CD8-positive, alpha-beta memory T cell (primary cell): ENCODE data around the gene DOLK. TPM values are rescaled to one million over a fixed set of nuclear protein-coding genes. Genes with fewer than 3 reads are reported as not detected.

ENCODE experiments used
- CTCF ChIA-PET: fragments of 350-600 bp; sonication (Branson Sonifier 250); formaldehyde crosslinking; loops from one replicate; lab custom pipeline; 2021; ENCODE audit warnings: antibody characterized with exemption; lab: Charles Lee
- POLR2A ChIA-PET: fragments of 350-600 bp; sonication (Branson Sonifier 250); formaldehyde crosslinking; loops from one replicate; lab custom pipeline; 2021; ENCODE audit warnings: antibody characterized with exemption; lab: Charles Lee
- DNase-seq, 5 donors: peaks; one replicate each; pipeline versions ENCODE4 v3.0.0 to v3.0.0-alpha.2; 2020 to 2022; ENCODE audit warnings: mixed read lengths in 1 of 5
- H3K27ac ChIP-seq: one replicate; pipeline ENCODE4 v1.7.0; 2013; ENCODE audit warnings: low read depth, mild to moderate bottlenecking, low read length, moderate library complexity
- H3K27me3 ChIP-seq: 2 replicates; pipeline ENCODE4 v1.7.0; 2013; ENCODE audit warnings: low read length, mild to moderate bottlenecking; ENCODE audit not compliant: insufficient read depth, poor library complexity, severe bottlenecking
- H3K36me3 ChIP-seq: 2 replicates; pipeline ENCODE4 v1.7.0; 2013; ENCODE audit warnings: mild to moderate bottlenecking, low read length, moderate library complexity; ENCODE audit not compliant: insufficient read depth
- H3K4me1 ChIP-seq: 2 replicates; pipeline ENCODE4 v1.7.0; 2013; ENCODE audit warnings: mild to moderate bottlenecking, low read length, moderate library complexity; ENCODE audit not compliant: insufficient read depth
- H3K4me3 ChIP-seq: 2 replicates; pipeline ENCODE4 v1.7.0; 2013; ENCODE audit warnings: mild to moderate bottlenecking, low read length
- H3K9me3 ChIP-seq: 2 replicates; pipeline ENCODE4 v1.7.0; 2013; ENCODE audit warnings: mild to moderate bottlenecking, low read length
- H3K27ac Mint-ChIP-seq, 8 donors: one replicate each; pipeline ENCODE4 v1.8.0; 2020 to 2021; ENCODE audit warnings: mixed read lengths in 8 of 8, mild to moderate bottlenecking in 6 of 8, inconsistent platforms in 3 of 8, moderate library complexity in 3 of 8
- H3K27me3 Mint-ChIP-seq, 2 donors: one replicate each; pipeline ENCODE4 v1.8.0; 2020 to 2021; ENCODE audit warnings: mixed read lengths in 2 of 2, mild to moderate bottlenecking in 1 of 2, moderate library complexity in 1 of 2
- H3K36me3 Mint-ChIP-seq, 3 donors: one replicate each; pipeline ENCODE4 v1.8.0; 2020 to 2021; ENCODE audit warnings: mixed read lengths in 3 of 3, inconsistent platforms in 1 of 3, mild to moderate bottlenecking in 1 of 3
- H3K4me1 Mint-ChIP-seq, 3 donors: one replicate each; pipeline ENCODE4 v1.8.0; 2020 to 2021; ENCODE audit warnings: mixed read lengths in 3 of 3, inconsistent platforms in 1 of 3, mild to moderate bottlenecking in 1 of 3
- H3K4me3 Mint-ChIP-seq, 7 donors: one replicate each; pipeline ENCODE4 v1.8.0; 2020 to 2021; ENCODE audit warnings: mixed read lengths in 7 of 7, mild to moderate bottlenecking in 6 of 7, moderate library complexity in 4 of 7, inconsistent platforms in 2 of 7
- H3K9me3 Mint-ChIP-seq, 5 donors: one replicate each; pipeline ENCODE4 v1.8.0; 2020 to 2022; ENCODE audit warnings: mixed read lengths in 5 of 5, mild to moderate bottlenecking in 3 of 5, moderate library complexity in 2 of 5, inconsistent platforms in 1 of 5
- polyA plus RNA-seq: library from polyadenylated mRNA; unstranded; fragments of 300-500 nt; fragmentation: Illumina TruSeq; gene quantifications from one replicate; pipeline ENCODE4 v1.2.3, GENCODE V29; 2021
- total RNA-seq, 2 experiments: library from RNA; stranded (reverse); gene quantifications; one replicate each; pipeline ENCODE4 v1.2.3, GENCODE V29; 2021

DOLK gene
- total and polyA plus RNA-seq, 3 experiments from 2014 or later = 6.8 to 17.1 (median 15.3) TPM

DNA sequence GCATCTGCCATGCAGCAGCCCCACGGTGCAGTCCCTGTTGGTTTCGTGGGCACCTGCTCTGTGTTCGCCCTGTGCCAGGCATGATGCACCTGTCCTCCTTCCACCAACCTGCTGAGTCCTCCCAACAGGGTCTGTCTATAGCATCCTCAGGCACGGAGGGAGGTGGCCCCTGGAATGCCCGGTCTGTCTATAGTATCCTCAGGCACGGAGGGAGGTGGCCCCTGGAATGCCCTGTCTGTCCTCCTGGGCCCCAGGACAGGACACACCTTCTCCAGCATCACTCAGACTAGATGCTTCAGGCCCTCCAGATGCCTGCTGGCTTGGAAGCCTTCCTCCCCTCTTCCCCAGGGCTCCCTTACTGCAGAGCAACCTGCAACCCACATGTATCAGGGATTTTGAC is 36.5 kb downstream of the DOLK start:
- Mint-ChIP-seq H3K4me1 (peaks cover 35 to 66% (median 43%) of the 10 kb centered on the region in 3 donors), H3K27me3 (no peaks in the 10 kb centered on the region), H3K9me3 (no peaks in the 10 kb centered on the region), H3K27ac (peak overlapping the region in 7 of 8 donors; percentile 23 to 81 (median 48)), H3K36me3 (peaks cover 9 to 74% (median 10%) of the 10 kb centered on the region in 3 donors), H3K4me3 (peak overlapping the region in 1 of 7 donors; percentile 63)
- H3K27ac ChIP-seq = no peak overlapping the region
- ChIA-PET POLR2A (no interaction called here), CTCF (no interaction called here)
- no peaks in the 10 kb centered on the region for H3K27me3 ChIP-seq
- H3K4me1 ChIP-seq = peaks cover 54% of the 10 kb centered on the region
- H3K4me3 ChIP-seq = no peak overlapping the region
- no peak for DNase-seq
- no peaks in the 10 kb centered on the region for H3K9me3 ChIP-seq
- peaks cover 33% of the 10 kb centered on the region for H3K36me3 ChIP-seq

DNA sequence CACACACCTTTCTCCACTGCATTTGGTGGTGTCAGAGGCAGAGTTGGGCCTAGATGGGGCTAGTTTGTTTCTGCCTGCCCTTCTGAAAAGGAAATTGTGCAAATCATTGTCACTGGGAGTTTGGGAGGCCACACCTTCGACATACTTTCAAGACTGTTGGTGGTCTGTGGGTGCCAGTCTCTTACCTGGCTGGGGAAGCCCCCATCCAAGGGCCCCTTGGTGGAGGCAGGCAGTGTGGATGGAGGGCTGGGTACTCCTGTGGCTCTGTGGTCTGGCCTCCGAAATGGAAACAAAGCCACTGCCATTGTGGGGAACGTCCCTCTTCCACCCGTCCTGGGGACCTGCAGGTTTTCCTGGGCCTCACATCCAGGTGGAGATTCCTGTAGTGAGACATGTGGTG is 37.5 kb downstream of the DOLK start:
- no peak overlapping the region for H3K27ac ChIP-seq
- H3K27me3 ChIP-seq = no peaks in the 10 kb centered on the region
- H3K9me3 Mint-ChIP-seq = no peaks in the 10 kb centered on the region
- H3K4me1 Mint-ChIP-seq = peaks cover 40 to 72% (median 43%) of the 10 kb centered on the region in 3 donors
- peaks cover 9 to 68% (median 10%) of the 10 kb centered on the region in 3 donors for H3K36me3 Mint-ChIP-seq
- no peak for DNase-seq
- POLR2A ChIA-PET = no interaction called here
- no peak overlapping the region for H3K4me3 ChIP-seq
- peaks cover 54% of the 10 kb centered on the region for H3K4me1 ChIP-seq
- no peak overlapping the region for H3K4me3 Mint-ChIP-seq
- no peaks in the 10 kb centered on the region for H3K27me3 Mint-ChIP-seq
- H3K9me3 ChIP-seq = no peaks in the 10 kb centered on the region
- peak overlapping the region; percentile 63 to 93 (median 78) for H3K27ac Mint-ChIP-seq
- H3K36me3 ChIP-seq = peaks cover 33% of the 10 kb centered on the region
- CTCF ChIA-PET = no interaction called here

DNA sequence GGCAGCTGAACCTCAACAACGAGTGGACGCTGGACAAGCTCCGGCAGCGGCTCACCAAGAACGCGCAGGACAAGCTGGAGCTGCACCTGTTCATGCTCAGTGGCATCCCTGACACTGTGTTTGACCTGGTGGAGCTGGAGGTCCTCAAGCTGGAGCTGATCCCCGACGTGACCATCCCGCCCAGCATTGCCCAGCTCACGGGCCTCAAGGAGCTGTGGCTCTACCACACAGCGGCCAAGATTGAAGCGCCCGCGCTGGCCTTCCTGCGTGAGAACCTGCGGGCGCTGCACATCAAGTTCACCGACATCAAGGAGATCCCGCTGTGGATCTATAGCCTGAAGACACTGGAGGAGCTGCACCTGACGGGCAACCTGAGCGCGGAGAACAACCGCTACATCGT is 39.0 kb downstream of the DOLK start:
- peaks cover 50% of the 10 kb centered on the region for H3K4me1 ChIP-seq
- CTCF ChIA-PET = interaction anchor here (0.7 to 1.6 kb wide), 6 partner anchors 12 to 90 kb away, joined by 3 to 4 read pairs (median 4); partner anchors contain the start of genes KYAT1 and LRRC8A
- peaks cover 33% of the 10 kb centered on the region for H3K36me3 ChIP-seq

GRCh38 chr9:128906741-128907140 is 40.7 kb downstream of the DOLK start:
- H3K4me1 Mint-ChIP-seq = peaks cover 44 to 70% (median 45%) of the 10 kb centered on the region in 3 donors

More for the DNA sequence above, 39.0 kb downstream of the DOLK start:
- Mint-ChIP-seq H3K4me1 (peaks cover 44 to 71% (median 47%) of the 10 kb centered on the region in 3 donors), H3K4me3 (peak overlapping the region in 2 of 7 donors; percentile 34 to 36), H3K27ac (peak overlapping the region in 4 of 8 donors; percentile 2 to 84 (median 71)), H3K36me3 (peaks cover 9 to 64% (median 10%) of the 10 kb centered on the region in 3 donors), H3K9me3 (no peaks in the 10 kb centered on the region), H3K27me3 (no peaks in the 10 kb centered on the region)
- POLR2A ChIA-PET = no interaction called here
- no peak overlapping the region for H3K4me3 ChIP-seq
- no peak overlapping the region for H3K27ac ChIP-seq
- H3K9me3 ChIP-seq = no peaks in the 10 kb centered on the region
- H3K27me3 ChIP-seq = no peaks in the 10 kb centered on the region
- DNase-seq = no peak

GRCh38 chr9:128905964-128906363 is 41.4 kb downstream of the DOLK start:
- Mint-ChIP-seq H3K9me3 (no peaks in the 10 kb centered on the region), H3K27ac (peak overlapping the region in 7 of 8 donors; percentile 21 to 92 (median 64)), H3K27me3 (no peaks in the 10 kb centered on the region), H3K4me1 (peaks cover 43 to 70% (median 45%) of the 10 kb centered on the region in 3 donors), H3K4me3 (no peak overlapping the region), H3K36me3 (peaks cover 9 to 43% (median 9%) of the 10 kb centered on the region in 3 donors)
- ChIA-PET CTCF (no interaction called here), POLR2A (no interaction called here)
- H3K9me3 ChIP-seq = no peaks in the 10 kb centered on the region
- no peaks in the 10 kb centered on the region for H3K27me3 ChIP-seq
- H3K4me1 ChIP-seq = peaks cover 49% of the 10 kb centered on the region
- no peak for DNase-seq
- peaks cover 32% of the 10 kb centered on the region for H3K36me3 ChIP-seq
- no peak overlapping the region for H3K4me3 ChIP-seq
- H3K27ac ChIP-seq = no peak overlapping the region

More at GRCh38 chr9:128906741-128907140, 40.7 kb downstream of the DOLK start:
- Histone ChIP-seq H3K27ac (no peak overlapping the region), H3K4me3 (no peak overlapping the region), H3K9me3 (no peaks in the 10 kb centered on the region), H3K36me3 (peaks cover 33% of the 10 kb centered on the region), H3K27me3 (no peaks in the 10 kb centered on the region), H3K4me1 (peaks cover 49% of the 10 kb centered on the region)
- H3K27me3 Mint-ChIP-seq = no peaks in the 10 kb centered on the region
- peak overlapping the region in 7 of 8 donors; percentile 57 to 86 (median 72) for H3K27ac Mint-ChIP-seq
- H3K9me3 Mint-ChIP-seq = no peaks in the 10 kb centered on the region
- ChIA-PET CTCF (no interaction called here), POLR2A (no interaction called here)
- H3K4me3 Mint-ChIP-seq = peak overlapping the region in 1 of 7 donors; percentile 23
- H3K36me3 Mint-ChIP-seq = peaks cover 9 to 50% (median 9%) of the 10 kb centered on the region in 3 donors
- no peak for DNase-seq

DNA sequence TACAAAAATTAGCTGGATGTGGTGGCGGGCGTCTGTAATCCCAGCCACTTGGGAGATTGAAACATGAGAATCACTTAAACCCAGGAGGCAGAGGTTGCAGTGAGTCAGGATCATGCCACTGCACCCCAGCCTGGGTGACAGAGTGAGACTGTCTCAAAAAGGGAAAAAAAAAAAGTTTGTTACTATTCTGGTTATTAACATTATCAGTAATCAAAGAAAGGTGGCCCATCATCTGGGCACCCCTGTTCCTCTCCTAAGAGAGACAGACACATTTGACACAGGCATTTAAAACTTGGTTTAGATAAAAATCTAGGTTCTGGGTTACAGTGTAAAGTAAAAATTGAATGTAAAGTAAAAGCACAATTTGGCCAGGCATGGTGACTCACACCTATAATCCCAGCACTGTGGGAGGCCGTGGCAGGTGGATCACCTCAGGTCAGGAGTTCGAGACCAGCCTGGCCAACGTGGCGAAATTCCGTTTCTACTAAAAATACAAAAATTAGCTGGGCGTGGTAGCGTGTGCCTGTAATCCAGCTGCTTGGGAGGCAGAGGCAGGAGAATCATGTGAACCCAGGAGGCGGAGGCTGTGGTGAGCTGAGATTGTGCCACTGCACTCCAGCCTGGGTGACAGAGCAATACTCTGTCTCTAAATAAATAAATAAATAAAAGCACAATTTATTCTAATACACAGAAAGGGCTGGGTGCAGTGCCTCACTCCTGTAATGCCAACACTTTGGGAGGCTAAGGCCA is 43.4 kb downstream of the DOLK start:
- H3K27me3 Mint-ChIP-seq = no peaks in the 10 kb centered on the region
- no peak overlapping the region for H3K27ac ChIP-seq
- POLR2A ChIA-PET = no interaction called here
- peak overlapping the region; percentile 67 to 98 (median 93) for H3K27ac Mint-ChIP-seq
- H3K9me3 Mint-ChIP-seq = no peaks in the 10 kb centered on the region
- no peak overlapping the region for H3K4me3 ChIP-seq
- peaks cover 6 to 28% (median 7%) of the 10 kb centered on the region in 3 donors for H3K36me3 Mint-ChIP-seq
- no peak for DNase-seq
- peaks cover 49 to 75% (median 53%) of the 10 kb centered on the region in 3 donors for H3K4me1 Mint-ChIP-seq
- CTCF ChIA-PET = interaction anchor here (1.2 to 5.4 kb wide), 2 partner anchors 14 to 22 kb away, joined by 3 to 28 read pairs; partner anchors contain the start of genes KYAT1 and LRRC8A
- H3K36me3 ChIP-seq = peaks cover 19% of the 10 kb centered on the region
- H3K9me3 ChIP-seq = no peaks in the 10 kb centered on the region
- H3K27me3 ChIP-seq = no peaks in the 10 kb centered on the region
- peaks cover 52% of the 10 kb centered on the region for H3K4me1 ChIP-seq
- peak overlapping the region in 2 of 7 donors; percentile 29 to 83 for H3K4me3 Mint-ChIP-seq

GRCh38 chr9:128903079-128903461 is 44.3 kb downstream of the DOLK start:
- Histone ChIP-seq H3K36me3 (peaks cover 9% of the 10 kb centered on the region), H3K9me3 (no peaks in the 10 kb centered on the region), H3K4me1 (peaks cover 62% of the 10 kb centered on the region), H3K27ac (peak overlapping the region; percentile 73), H3K4me3 (peak overlapping the region; percentile 60), H3K27me3 (no peaks in the 10 kb centered on the region)
- peaks cover 54 to 81% (median 55%) of the 10 kb centered on the region in 3 donors for H3K4me1 Mint-ChIP-seq
- H3K36me3 Mint-ChIP-seq = peaks cover 3 to 22% (median 5%) of the 10 kb centered on the region in 3 donors
- H3K27me3 Mint-ChIP-seq = no peaks in the 10 kb centered on the region
- no peak for DNase-seq
- ChIA-PET POLR2A (no interaction called here), CTCF (interaction anchor here (1.2 to 5.4 kb wide), 3 partner anchors 13 to 41 kb away, joined by 3 to 28 read pairs (median 6); partner anchors contain the start of genes KYAT1 and LRRC8A)
- H3K4me3 Mint-ChIP-seq = peak overlapping the region in 6 of 7 donors; percentile 81 to 87 (median 82)
- peak overlapping the region; percentile 91 to 99 (median 98) for H3K27ac Mint-ChIP-seq
- no peaks in the 10 kb centered on the region for H3K9me3 Mint-ChIP-seq
